ENCODE results near the gene GRK6. TPM values are rescaled to one million over a fixed set of nuclear protein-coding genes. Genes with fewer than 3 reads are reported as not detected.

GRK6 gene
- total RNA-seq, 2 experiments from 2014 or later = 186 to 192 TPM

GRCh38 chr5:177474002-177474476 is 47.6 kb downstream of the GRK6 start:
- no peaks in the 10 kb centered on the region for H3K36me3 Mint-ChIP-seq (ENCODE audit: low read depth)
- ATAC-seq (ENCODE audit: poor library complexity) = no peak
- ChIA-PET POLR2A (no interaction called here), CTCF (no interaction called here)
- peak overlapping the region; percentile 64 for H3K27ac Mint-ChIP-seq
- peaks cover 27% of the 10 kb centered on the region for H3K4me1 Mint-ChIP-seq (ENCODE audit: low read depth)
- peaks cover 6% of the 10 kb centered on the region for H3K27me3 Mint-ChIP-seq
- Histone ChIP-seq H3K4me3 (ENCODE audit: low read length) (no peak overlapping the region), H3K36me3 (ENCODE audit: insufficient read depth, low read length) (no peaks in the 10 kb centered on the region), H3K4me1 (ENCODE audit: insufficient read depth, low read length) (peaks cover 41% of the 10 kb centered on the region), H3K27ac (ENCODE audit: low read depth in 1 of 2, low read length in 2 of 2) (no peak overlapping the region), H3K9me3 (ENCODE audit: control insufficient read depth in 1 of 2, insufficient read depth in 1 of 2, low read length in 2 of 2) (no peaks in the 10 kb centered on the region), H3K27me3 (ENCODE audit: control insufficient read depth in 1 of 2, insufficient read depth in 2 of 2, low read length in 2 of 2) (peaks cover 0 to 5% of the 10 kb centered on the region in 2 experiments)
- TF ChIP-seq CTCF (IDR thresholded peaks at IDR 0.05) = no peak
- no peak for DNase-seq
- H3K9me3 Mint-ChIP-seq = no peaks in the 10 kb centered on the region
- intact Hi-C loops (cut with DNase I, micrococcal nuclease) = loop anchor here in 1 of 2 experiments (2.0 kb wide), 1 partner anchor 23 kb away; the partner anchor contains the start of gene PDLIM7
- peak overlapping the region; percentile 90 for H3K4me3 Mint-ChIP-seq

- no peaks in the 10 kb centered on the region for H3K36me3 Mint-ChIP-seq (ENCODE audit: low read depth)
- H3K9me3 Mint-ChIP-seq = no peaks in the 10 kb centered on the region
- CTCF ChIA-PET = no interaction called here
- H3K27me3 Mint-ChIP-seq = peaks cover 6% of the 10 kb centered on the region
- Histone ChIP-seq H3K4me1 (ENCODE audit: insufficient read depth, low read length) (peaks cover 46% of the 10 kb centered on the region), H3K36me3 (ENCODE audit: insufficient read depth, low read length) (no peaks in the 10 kb centered on the region), H3K4me3 (ENCODE audit: low read length) (no peak overlapping the region), H3K27ac (ENCODE audit: low read depth in 1 of 2, low read length in 2 of 2) (no peak overlapping the region), H3K9me3 (ENCODE audit: control insufficient read depth in 1 of 2, insufficient read depth in 1 of 2, low read length in 2 of 2) (no peaks in the 10 kb centered on the region), H3K27me3 (ENCODE audit: control insufficient read depth in 1 of 2, insufficient read depth in 2 of 2, low read length in 2 of 2) (peaks cover 0 to 5% of the 10 kb centered on the region in 2 experiments)
- ATAC-seq (ENCODE audit: poor library complexity) (no peak), DNase-seq (no peak)
- TF ChIP-seq CTCF (IDR thresholded peaks at IDR 0.05) = no peak
- intact Hi-C loops (cut with DNase I, micrococcal nuclease) = loop anchor here in 1 of 2 experiments (2.0 kb wide), 1 partner anchor 22 kb away; the partner anchor contains the start of gene PDLIM7
- POLR2A ChIA-PET = interaction anchor here (0.8 to 1.3 kb wide), 2 partner anchors 84 kb away, joined by 3 read pairs; no protein-coding TSS in a partner anchor
- peaks cover 35% of the 10 kb centered on the region for H3K4me1 Mint-ChIP-seq (ENCODE audit: low read depth)
- peak overlapping the region; percentile 90 for H3K4me3 Mint-ChIP-seq
- H3K27ac Mint-ChIP-seq = peak overlapping the region; percentile 64
Measured at GRCh38 chr5:177474846-177475562, 48.5 kb downstream of the GRK6 start.

GRCh38 chr5:177475563-177476427 is 49.3 kb downstream of the GRK6 start:
- Mint-ChIP-seq H3K4me3 (peak overlapping the region; percentile 74), H3K27me3 (peaks cover 6% of the 10 kb centered on the region), H3K4me1 (ENCODE audit: low read depth) (peaks cover 36% of the 10 kb centered on the region), H3K9me3 (no peaks in the 10 kb centered on the region), H3K36me3 (ENCODE audit: low read depth) (no peaks in the 10 kb centered on the region), H3K27ac (peak overlapping the region; percentile 4)
- no peak for TF ChIP-seq CTCF (IDR thresholded peaks at IDR 0.05)
- Histone ChIP-seq H3K27ac (ENCODE audit: low read depth in 1 of 2, low read length in 2 of 2) (no peak overlapping the region), H3K4me3 (ENCODE audit: low read length) (no peak overlapping the region), H3K36me3 (ENCODE audit: insufficient read depth, low read length) (no peaks in the 10 kb centered on the region), H3K27me3 (ENCODE audit: control insufficient read depth in 1 of 2, insufficient read depth in 2 of 2, low read length in 2 of 2) (peaks cover 0 to 5% of the 10 kb centered on the region in 2 experiments), H3K4me1 (ENCODE audit: insufficient read depth, low read length) (peaks cover 46% of the 10 kb centered on the region), H3K9me3 (ENCODE audit: control insufficient read depth in 1 of 2, insufficient read depth in 1 of 2, low read length in 2 of 2) (no peaks in the 10 kb centered on the region)
- POLR2A ChIA-PET = interaction anchor here (1.3 kb wide), 1 partner anchor 85 kb away, joined by 3 read pairs; no protein-coding TSS in a partner anchor
- intact Hi-C loops (cut with DNase I, micrococcal nuclease) = loop anchor here in 1 of 2 experiments (2.0 kb wide), 1 partner anchor 21 kb away; the partner anchor contains the start of gene PDLIM7
- CTCF ChIA-PET = interaction anchor here (0.7 kb wide), 1 partner anchor 20 kb away, joined by 3 read pairs; no protein-coding TSS in a partner anchor
- ATAC-seq (ENCODE audit: poor library complexity) (no peak), DNase-seq (no peak)

Data from CD4-positive, alpha-beta T cell (primary cell).